Suppressor macrophage treated with lipopolysaccharide for 4 hours (primary cell): ENCODE measurements around the gene ESYT3.

Experiments
- DNase-seq: peaks from one replicate; pipeline ENCODE4 v3.0.0-alpha.2; 2020

Gene ESYT3

DNA sequence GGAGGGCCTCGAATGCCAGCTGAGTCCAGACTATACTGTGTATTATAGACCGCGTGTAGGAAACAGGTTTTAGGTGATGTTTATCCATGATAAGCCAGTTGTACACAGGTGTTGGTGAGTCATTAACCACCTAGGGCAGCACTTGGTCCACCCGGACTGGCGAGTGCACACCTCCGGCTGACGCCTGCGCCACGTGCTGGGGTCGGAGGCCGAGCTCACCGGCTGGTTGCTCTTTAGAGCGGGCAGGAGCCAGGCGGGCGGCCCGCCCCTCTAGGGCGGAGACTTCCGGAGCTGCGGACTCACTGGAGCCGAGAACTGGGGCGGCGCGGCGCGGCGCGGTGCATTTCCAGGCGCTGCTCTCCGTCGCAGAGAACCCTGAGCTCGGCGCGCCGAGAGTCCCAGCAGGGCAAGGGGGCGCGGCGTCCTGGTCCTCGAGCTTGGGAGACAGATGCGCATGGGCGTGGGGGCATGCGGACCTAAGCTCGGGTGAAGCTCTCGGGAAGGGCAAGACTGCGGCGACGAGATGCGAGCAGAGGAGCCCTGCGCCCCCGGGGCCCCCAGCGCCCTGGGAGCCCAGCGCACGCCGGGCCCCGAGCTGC, at the start of gene ESYT3:
TSS of gene ESYT3 (plus strand) at position 341 of the 599 bp plus-strand sequence. CDS start at position 524, 183 bp downstream.
- DNase-seq = peak; percentile 56

DNA sequence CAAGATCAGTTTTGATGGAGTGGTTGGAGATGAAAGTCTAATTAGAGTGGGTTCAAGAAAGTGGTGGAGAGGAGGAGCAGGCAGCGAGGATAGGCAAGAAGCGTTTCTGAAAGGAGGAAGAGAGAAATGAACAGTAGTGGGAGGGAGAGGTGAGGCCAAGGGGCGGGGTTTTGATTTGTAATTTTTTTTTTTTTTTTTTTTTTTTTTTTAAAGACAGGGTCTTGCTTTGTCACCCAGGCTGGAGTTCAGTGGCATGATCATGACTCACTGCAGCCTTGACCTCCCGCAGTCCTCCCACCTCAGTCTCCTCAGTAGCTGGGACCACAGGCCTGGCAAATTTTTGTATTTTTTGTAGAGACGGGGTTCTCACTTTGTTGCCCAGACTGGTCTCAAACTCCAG, 49.4 kb upstream of the ESYT3 start:
- peak; percentile 43 for DNase-seq

GRCh38 chr3:138389144-138389601, 45.2 kb upstream of the ESYT3 start:
- no peak for DNase-seq

GRCh38 chr3:138389841-138390581, 44.4 kb upstream of the ESYT3 start:
- no peak for DNase-seq

DNA sequence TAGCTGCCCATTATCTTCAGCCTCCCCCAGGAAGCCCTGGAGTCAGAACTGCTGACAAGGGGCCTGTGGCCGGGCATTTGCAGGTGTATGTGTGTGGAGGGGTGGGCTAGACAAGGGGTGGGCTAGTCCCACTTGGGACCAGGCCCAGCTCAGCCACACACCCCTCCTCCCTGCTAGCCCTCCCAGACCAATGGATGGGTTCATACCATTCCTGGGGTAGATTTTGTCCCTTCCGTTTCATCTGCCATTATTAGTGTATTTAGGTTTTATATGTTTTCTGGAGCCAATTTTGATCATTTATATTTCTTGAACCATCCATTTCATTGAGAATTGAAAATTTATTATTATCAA, 43.9 kb upstream of the ESYT3 start:
- no peak for DNase-seq

DNA sequence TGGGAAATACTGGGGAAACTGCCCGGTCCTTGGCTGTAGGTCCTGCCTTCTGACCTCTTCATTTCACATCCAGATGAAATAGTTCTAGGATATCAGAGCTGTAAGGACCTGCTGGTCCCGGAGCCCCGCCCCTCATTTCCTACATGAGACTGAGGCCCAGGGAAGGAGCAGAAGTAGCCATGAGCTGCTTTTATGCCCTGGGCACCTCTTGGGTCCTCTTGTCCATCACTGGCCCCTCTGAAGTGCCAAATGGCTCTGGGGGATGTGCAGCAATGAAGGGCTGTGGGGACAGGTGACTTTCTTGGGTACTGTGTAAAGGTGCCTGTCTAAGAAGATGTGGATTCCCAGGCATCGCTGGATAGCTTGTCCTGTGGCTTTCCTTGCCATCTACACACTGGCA, 40.3 kb upstream of the ESYT3 start:
- no peak for DNase-seq

GRCh38 chr3:138394686-138395085, 39.7 kb upstream of the ESYT3 start:
- no peak for DNase-seq

GRCh38 chr3:138395865-138396751, 38.3 kb upstream of the ESYT3 start:
- no peak for DNase-seq

- no peak for DNase-seq
Measured at GRCh38 chr3:138396752-138397410, 37.5 kb upstream of the ESYT3 start.

GRCh38 chr3:138397983-138398382, 36.4 kb upstream of the ESYT3 start:
- peak; percentile 16 for DNase-seq

DNA sequence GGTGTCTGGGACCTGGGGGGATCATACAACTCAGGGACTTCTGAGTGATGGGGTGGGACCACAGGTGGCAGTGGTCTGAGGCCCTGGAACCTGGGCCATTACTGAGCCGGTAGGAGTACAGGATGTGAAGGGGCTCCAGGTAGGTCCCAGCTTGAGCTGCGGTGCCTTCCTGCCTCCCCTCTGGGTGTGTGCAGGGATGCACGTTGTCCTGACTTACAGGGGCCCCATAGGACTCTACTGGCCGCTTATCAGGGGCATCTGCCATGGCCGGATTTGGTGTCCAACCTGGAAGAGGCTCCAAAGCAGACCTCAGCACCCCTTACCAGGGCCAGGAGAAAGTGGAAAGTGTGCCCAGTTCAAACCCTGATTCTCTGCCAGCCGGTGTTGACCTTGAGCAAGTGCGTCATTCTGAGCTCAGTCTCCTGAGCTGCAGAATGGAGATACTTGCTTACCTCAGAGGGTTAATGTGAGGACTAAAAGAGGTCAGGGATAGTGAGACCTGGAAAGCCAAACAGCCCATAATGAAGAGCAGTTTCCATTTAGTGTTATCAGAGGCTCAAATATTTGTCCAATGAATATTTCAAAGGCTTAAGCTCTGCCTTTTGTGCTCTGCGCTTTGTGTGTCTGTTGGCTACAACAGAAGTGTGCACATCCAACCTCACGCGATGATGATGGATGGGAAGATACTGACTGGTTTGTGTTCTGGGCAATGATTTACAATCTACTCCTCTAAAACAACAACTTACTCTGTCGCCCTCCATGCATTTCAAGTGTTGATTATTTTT, 35.4 kb upstream of the ESYT3 start:
- no peak for DNase-seq

DNA sequence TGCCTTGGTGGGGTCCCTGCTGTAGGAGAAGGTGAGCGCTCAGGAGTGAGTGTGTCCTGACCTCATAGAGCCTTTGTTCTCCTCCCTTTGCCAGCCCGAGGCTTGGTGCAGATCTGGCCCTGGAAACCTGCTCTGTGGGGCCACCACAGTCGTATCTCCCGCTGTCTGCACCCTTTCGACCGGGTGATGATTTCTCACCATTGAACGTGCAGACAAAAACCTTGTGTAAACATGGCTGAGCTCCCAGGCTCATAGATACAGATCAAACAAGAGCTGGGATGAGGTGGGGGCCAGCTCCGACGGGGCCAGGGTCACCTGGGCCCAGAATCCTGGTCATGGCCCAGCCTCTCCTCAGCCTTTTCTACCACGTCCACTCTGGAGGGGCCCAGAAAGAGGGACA, 34.6 kb upstream of the ESYT3 start:
- DNase-seq = no peak

- no peak for DNase-seq
Measured at GRCh38 chr3:138400651-138401070, 33.8 kb upstream of the ESYT3 start.

DNA sequence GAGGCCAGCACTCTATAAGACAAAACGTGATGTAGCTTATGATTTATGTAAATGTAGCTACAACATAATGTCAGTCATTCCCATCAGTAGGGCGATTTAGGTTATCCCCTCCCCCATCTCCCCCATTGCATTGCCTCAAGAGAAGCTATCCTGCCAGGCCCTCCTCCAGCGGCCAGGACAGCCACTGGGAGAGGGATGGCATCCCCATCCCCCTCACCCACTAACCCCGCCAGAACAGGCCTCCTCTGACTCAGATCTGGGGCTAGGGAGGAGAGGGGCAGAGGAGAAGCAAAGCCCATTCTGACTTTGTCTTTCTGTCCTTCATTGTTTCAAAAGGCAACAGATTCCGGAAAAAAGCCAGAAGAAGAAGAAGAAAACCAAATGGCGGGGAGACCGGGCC, 32.6 kb upstream of the ESYT3 start:
- DNase-seq = no peak

GRCh38 chr3:138404121-138404520, 30.3 kb upstream of the ESYT3 start:
- no peak for DNase-seq

- DNase-seq = no peak
Measured at GRCh38 chr3:138405001-138405400, 29.4 kb upstream of the ESYT3 start.

GRCh38 chr3:138405486-138405885, 28.9 kb upstream of the ESYT3 start:
- no peak for DNase-seq

- DNase-seq = no peak
Measured at GRCh38 chr3:138406606-138407005, 27.8 kb upstream of the ESYT3 start.

- DNase-seq = no peak
Measured at GRCh38 chr3:138407236-138407907, 27.0 kb upstream of the ESYT3 start.

GRCh38 chr3:138408751-138409570, 25.5 kb upstream of the ESYT3 start:
- DNase-seq = peak; percentile 54
